ENCODE results near the gene SELENOK.

DNA sequence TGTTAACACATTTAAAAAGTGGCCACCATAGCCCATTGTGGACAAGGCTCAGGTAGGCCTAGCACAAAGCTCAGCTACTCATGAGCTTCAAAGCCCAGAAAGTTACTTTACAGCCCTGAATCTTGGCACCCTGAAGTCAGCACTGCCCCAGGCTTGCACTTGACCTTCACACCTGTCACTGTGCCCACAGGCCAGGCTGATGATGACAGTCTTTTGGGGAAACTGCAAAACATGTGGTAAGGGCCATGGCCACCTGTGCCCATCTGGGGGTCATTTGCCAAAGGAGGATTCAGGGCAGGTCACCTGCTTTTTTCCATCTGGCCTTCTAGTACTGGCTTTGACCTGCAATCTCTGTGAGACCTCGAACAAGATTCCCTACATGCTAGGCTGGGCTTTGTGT lies 56.4 kb downstream of the SELENOK start:
- TF ChIP-seq, protein P1, sequence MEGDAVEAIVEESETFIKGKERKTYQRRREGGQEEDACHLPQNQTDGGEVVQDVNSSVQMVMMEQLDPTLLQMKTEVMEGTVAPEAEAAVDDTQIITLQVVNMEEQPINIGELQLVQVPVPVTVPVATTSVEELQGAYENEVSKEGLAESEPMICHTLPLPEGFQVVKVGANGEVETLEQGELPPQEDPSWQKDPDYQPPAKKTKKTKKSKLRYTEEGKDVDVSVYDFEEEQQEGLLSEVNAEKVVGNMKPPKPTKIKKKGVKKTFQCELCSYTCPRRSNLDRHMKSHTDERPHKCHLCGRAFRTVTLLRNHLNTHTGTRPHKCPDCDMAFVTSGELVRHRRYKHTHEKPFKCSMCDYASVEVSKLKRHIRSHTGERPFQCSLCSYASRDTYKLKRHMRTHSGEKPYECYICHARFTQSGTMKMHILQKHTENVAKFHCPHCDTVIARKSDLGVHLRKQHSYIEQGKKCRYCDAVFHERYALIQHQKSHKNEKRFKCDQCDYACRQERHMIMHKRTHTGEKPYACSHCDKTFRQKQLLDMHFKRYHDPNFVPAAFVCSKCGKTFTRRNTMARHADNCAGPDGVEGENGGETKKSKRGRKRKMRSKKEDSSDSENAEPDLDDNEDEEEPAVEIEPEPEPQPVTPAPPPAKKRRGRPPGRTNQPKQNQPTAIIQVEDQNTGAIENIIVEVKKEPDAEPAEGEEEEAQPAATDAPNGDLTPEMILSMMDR (IDR thresholded peaks at IDR 0.05) = no peak
- TF ChIP-seq EP300 (IDR thresholded peaks at IDR 0.05) = no peak

Measured in tibial nerve (tissue), 4 donors.